PFSK-1 (cell line): Measurements from ENCODE around the gene RHO.

ENCODE experiments used
- POLR2AphosphoS5 ChIP-seq: IDR thresholded peaks from 2 replicates; pipeline ENCODE4 v1.6.1; 2012; ENCODE audit warnings: low read depth, mild to moderate bottlenecking, control low read depth, low read length, moderate library complexity
- SIN3A ChIP-seq: IDR thresholded peaks from 2 replicates; pipeline ENCODE4 v1.6.1; 2012; ENCODE audit warnings: mild to moderate bottlenecking, low read length, moderate library complexity, borderline replicate concordance; ENCODE audit not compliant: insufficient read depth
- TAF1 ChIP-seq: IDR thresholded peaks from 2 replicates; pipeline ENCODE4 v1.6.1; 2012; ENCODE audit warnings: low read length, control low read depth, borderline replicate concordance; ENCODE audit not compliant: insufficient read depth

GRCh38 chr3:129531699-129532098 lies 3.3 kb downstream of the RHO start:
- TF ChIP-seq POLR2AphosphoS5 (no peak), TAF1 (no peak), SIN3A (no peak)
